Measurements from ENCODE around the gene HNRNPA1. TPM values are rescaled to one million over a fixed set of nuclear protein-coding genes. Genes with fewer than 3 reads are reported as not detected.

HNRNPA1 gene
- polyA plus RNA-seq, 1 donor from 2014 or later: 613 TPM

GRCh38 chr12:54279227-54279631 is 1.3 kb upstream of the HNRNPA1 start:
- peaks cover 13% of the 10 kb centered on the region for H4K20me1 ChIP-seq (ENCODE audit: insufficient read depth)
- H3K9ac ChIP-seq (ENCODE audit: low read length): peak overlapping the region; percentile 90
- peaks cover 77% of the 10 kb centered on the region for H3K79me2 ChIP-seq (replicated peaks; ENCODE audit: insufficient read depth, low read length)
- H3F3A ChIP-seq (ENCODE audit: insufficient read depth, low read length, poor library complexity, severe bottlenecking): peaks cover 7% of the 10 kb centered on the region
- peak overlapping the region; percentile 77 for H3K4me2 ChIP-seq (ENCODE audit: low read length)
- H2AFZ ChIP-seq (ENCODE audit: low read depth, low read length): no peak overlapping the region
- no peaks in the 10 kb centered on the region for H3K9me2 ChIP-seq (ENCODE audit: insufficient read depth, low read length)
- H3K27me3 ChIP-seq (ENCODE audit: insufficient read depth, low read depth, low read length): no peaks in the 10 kb centered on the region
- peaks cover 8% of the 10 kb centered on the region for H3K36me3 ChIP-seq (ENCODE audit: insufficient read depth, low read length)
- H3K27ac ChIP-seq (ENCODE audit: low read length): peak overlapping the region; percentile 97
- TF ChIP-seq CTCF (IDR thresholded peaks at IDR 0.05; ENCODE audit: poor library complexity, severe bottlenecking) (no peak), POLR2AphosphoS5 (IDR thresholded peaks at IDR 0.05) (no peak), EP300 (conservative IDR thresholded peaks at IDR 0.05; ENCODE audit: poor library complexity, severe bottlenecking) (no peak), SMC3 (conservative IDR thresholded peaks at IDR 0.05; ENCODE audit: poor library complexity) (no peak), EZH2 (IDR thresholded peaks at IDR 0.05; ENCODE audit: borderline replicate concordance, insufficient read depth, low read length, poor library complexity, severe bottlenecking) (no peak), MXI1 (conservative IDR thresholded peaks at IDR 0.05; ENCODE audit: poor library complexity, severe bottlenecking) (peak; percentile 3)
- H3K9me3 ChIP-seq (ENCODE audit: low read length): no peaks in the 10 kb centered on the region
- H3K4me3 ChIP-seq (ENCODE audit: low read length): peak overlapping the region; percentile 74

- Histone ChIP-seq H3K4me3 (ENCODE audit: low read length) (peak within 1 kb of the TSS; percentile 74), H3K4me2 (ENCODE audit: low read length) (peak within 1 kb of the TSS; percentile 86), H3K9me3 (ENCODE audit: low read length) (no peaks in the 10 kb centered on the region), H3K9ac (ENCODE audit: low read length) (peak within 1 kb of the TSS; percentile 90), H3K9me2 (ENCODE audit: insufficient read depth, low read length) (no peaks in the 10 kb centered on the region), H3K36me3 (ENCODE audit: insufficient read depth, low read length) (peaks cover 8% of the 10 kb centered on the region), H3K27ac (ENCODE audit: low read length) (peak within 1 kb of the TSS; percentile 97), H2AFZ (ENCODE audit: low read depth, low read length) (peak within 1 kb of the TSS; percentile 51), H3K27me3 (ENCODE audit: insufficient read depth, low read depth, low read length) (no peaks in the 10 kb centered on the region), H3F3A (ENCODE audit: insufficient read depth, low read length, poor library complexity, severe bottlenecking) (peaks cover 7% of the 10 kb centered on the region), H3K79me2 (replicated peaks; ENCODE audit: insufficient read depth, low read length) (peaks cover 77% of the 10 kb centered on the region), H4K20me1 (ENCODE audit: insufficient read depth) (peaks cover 13% of the 10 kb centered on the region)
- peak; percentile 43 for TF ChIP-seq RAD21 (conservative IDR thresholded peaks at IDR 0.05)
- TF ChIP-seq CTCF (IDR thresholded peaks at IDR 0.05; ENCODE audit: poor library complexity, severe bottlenecking): no peak
- peak; percentile 52 for TF ChIP-seq EP300 (conservative IDR thresholded peaks at IDR 0.05; ENCODE audit: poor library complexity, severe bottlenecking)
- peak; percentile 95 for TF ChIP-seq MXI1 (conservative IDR thresholded peaks at IDR 0.05; ENCODE audit: poor library complexity, severe bottlenecking)
- peak; percentile 74 for TF ChIP-seq TAF1 (IDR thresholded peaks at IDR 0.05; ENCODE audit: low read depth)
- peak; percentile 98 for TF ChIP-seq POLR2AphosphoS5 (IDR thresholded peaks at IDR 0.05)
- peak; percentile 94 for TF ChIP-seq REST (IDR thresholded peaks at IDR 0.05; ENCODE audit: borderline replicate concordance)
- TF ChIP-seq EZH2 (IDR thresholded peaks at IDR 0.05; ENCODE audit: borderline replicate concordance, insufficient read depth, low read length, poor library complexity, severe bottlenecking): no peak
- TF ChIP-seq SMC3 (conservative IDR thresholded peaks at IDR 0.05; ENCODE audit: poor library complexity): peak; percentile 36
Measured at GRCh38 chr12:54279632-54280467, 676 bp upstream of the HNRNPA1 start, which contains the start of gene CBX5. CBX5 (minus strand) TSS chr12:54280122; CDS start chr12:54257650, 22,472 bp downstream.
